ENCODE data around the gene CDC6.

Gene CDC6

DNA sequence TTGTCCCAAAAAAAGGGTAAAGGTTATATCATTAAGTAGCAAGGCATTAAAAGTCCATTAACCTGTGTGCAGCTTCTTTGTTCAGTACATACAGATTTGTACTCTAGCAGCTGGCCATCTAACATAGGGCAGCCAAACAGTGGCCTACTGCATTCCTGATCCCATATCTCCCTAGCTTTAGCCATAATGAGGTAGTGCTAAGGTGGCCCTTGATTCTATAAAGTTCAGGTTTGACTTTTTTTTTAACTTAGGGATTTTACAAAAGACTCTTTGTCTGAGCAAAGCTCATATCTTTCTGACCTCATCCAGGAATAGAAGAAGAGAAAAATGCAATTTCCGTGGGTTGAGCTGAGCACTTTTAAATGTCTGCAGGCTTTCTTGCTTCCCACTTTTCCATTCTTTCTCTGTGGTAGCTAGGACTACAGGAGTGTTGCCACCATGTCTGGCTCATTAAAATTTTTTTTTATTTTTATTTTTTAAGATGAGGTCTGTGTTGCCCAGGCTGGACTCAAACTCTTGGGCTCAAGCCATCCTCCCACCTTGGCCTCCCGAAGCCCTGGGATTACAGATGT is 19.5 kb upstream of the CDC6 start:
- H3K4me1 Mint-ChIP-seq = no peaks in the 10 kb centered on the region

DNA sequence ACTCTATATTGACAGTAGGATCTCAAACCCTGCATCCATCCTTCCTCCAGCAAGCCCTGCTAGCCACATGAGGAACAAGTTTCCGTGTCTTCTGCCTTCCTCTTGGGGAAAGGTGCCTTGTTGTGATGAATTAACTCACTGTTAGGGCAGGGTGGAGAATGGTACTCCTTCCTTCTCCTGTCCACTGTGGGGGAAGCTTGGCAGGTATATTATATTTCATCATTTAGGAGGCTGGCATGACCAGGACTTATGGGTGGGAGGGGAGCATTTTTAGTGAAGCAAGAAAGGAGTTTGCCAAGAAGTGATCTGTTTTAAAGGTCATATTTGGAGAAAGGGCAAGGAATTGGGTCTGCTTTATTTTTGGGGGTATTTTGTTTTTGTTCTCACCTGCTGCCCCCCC is 9.3 kb upstream of the CDC6 start:
- peaks cover 36% of the 10 kb centered on the region for H3K36me3 Mint-ChIP-seq (ENCODE audit: low read depth)
- H3K27me3 Mint-ChIP-seq = no peaks in the 10 kb centered on the region
- H3K4me1 Mint-ChIP-seq = peaks cover 38% of the 10 kb centered on the region
- DNase-seq (no peak), ATAC-seq (no peak)
- H3K27ac Mint-ChIP-seq = peak overlapping the region; percentile 44
- no peak overlapping the region for H3K4me3 Mint-ChIP-seq
- H3K9me3 Mint-ChIP-seq = no peaks in the 10 kb centered on the region

More for the DNA sequence above, 19.5 kb upstream of the CDC6 start:
- no peak for ATAC-seq
- Mint-ChIP-seq H3K27ac (no peak overlapping the region), H3K27me3 (no peaks in the 10 kb centered on the region), H3K9me3 (no peaks in the 10 kb centered on the region), H3K4me3 (no peak overlapping the region), H3K36me3 (ENCODE audit: low read depth) (peaks cover 4% of the 10 kb centered on the region)
- DNase-seq = no peak

- Mint-ChIP-seq H3K36me3 (ENCODE audit: low read depth) (peaks cover 31% of the 10 kb centered on the region), H3K27ac (peak overlapping the region; percentile 44), H3K4me3 (no peak overlapping the region), H3K4me1 (peaks cover 48% of the 10 kb centered on the region), H3K27me3 (no peaks in the 10 kb centered on the region), H3K9me3 (no peaks in the 10 kb centered on the region)
- no peak for DNase-seq
- ATAC-seq = no peak
Measured at GRCh38 chr17:40279402-40279801, 8.3 kb upstream of the CDC6 start.

DNA sequence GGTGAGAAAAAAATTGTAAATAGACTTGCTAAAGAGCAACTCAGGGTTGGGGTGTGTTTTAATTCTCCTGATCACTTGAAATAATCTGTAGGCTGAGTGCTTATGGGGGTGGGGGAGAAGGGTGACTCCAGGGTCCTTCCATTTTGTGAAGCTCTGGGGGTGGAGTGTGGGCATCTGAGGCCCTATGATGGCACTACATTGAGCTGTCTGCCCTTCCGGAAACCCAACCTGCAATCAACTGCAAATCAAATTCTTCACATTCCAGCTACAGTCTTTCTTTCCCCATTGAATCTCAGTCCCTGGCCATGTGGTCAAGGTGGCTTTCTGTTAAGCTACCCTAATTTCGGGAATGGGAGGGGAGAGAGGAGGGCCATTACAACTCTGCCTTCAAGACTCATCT is 6.0 kb upstream of the CDC6 start:
- Mint-ChIP-seq H3K36me3 (ENCODE audit: low read depth) (peaks cover 19% of the 10 kb centered on the region), H3K9me3 (no peaks in the 10 kb centered on the region), H3K27ac (peak overlapping the region; percentile 65), H3K27me3 (no peaks in the 10 kb centered on the region), H3K4me1 (peaks cover 67% of the 10 kb centered on the region), H3K4me3 (no peak overlapping the region)
- ATAC-seq = no peak
- DNase-seq = no peak

- H3K36me3 Mint-ChIP-seq (ENCODE audit: low read depth) = peaks cover 15% of the 10 kb centered on the region
- no peaks in the 10 kb centered on the region for H3K9me3 Mint-ChIP-seq
- DNase-seq (no peak), ATAC-seq (peak; percentile 63)
- peak overlapping the region; percentile 72 for H3K4me3 Mint-ChIP-seq
- H3K27me3 Mint-ChIP-seq = no peaks in the 10 kb centered on the region
- peaks cover 71% of the 10 kb centered on the region for H3K4me1 Mint-ChIP-seq
- H3K27ac Mint-ChIP-seq = peak overlapping the region; percentile 90
Measured at GRCh38 chr17:40283662-40284061, 4.0 kb upstream of the CDC6 start.

DNA sequence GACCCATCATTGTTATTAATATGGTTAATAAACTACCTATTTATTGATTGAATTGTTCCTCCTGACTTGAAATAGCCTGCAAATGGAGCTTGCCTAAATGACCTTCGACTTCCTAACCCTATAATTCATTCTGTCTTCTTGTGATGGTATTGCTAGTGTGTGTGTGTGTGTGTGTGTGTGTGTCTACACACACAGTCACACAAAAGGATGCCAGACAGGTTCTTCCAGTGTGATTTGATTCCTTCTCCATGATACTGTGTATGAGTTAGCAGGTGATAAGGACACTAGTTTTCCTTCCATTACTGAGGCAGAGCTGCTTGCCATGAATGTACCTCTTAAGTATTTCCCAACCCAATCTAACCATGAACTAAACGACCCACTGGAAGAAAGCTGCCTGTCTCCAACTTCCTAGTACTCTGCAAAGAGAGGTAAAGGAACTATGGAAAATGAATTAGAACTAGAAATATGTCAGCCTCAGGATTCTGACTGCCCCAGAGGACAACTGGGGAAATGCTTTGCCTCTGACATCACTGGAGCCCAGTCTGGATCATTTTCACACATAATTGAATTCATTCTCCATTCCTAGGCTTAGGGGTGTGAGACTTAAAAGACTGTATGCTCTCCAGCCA is 3.5 kb upstream of the CDC6 start:
- Mint-ChIP-seq H3K4me1 (peaks cover 70% of the 10 kb centered on the region), H3K27me3 (no peaks in the 10 kb centered on the region), H3K9me3 (no peaks in the 10 kb centered on the region), H3K4me3 (peak overlapping the region; percentile 72), H3K27ac (peak overlapping the region; percentile 90), H3K36me3 (ENCODE audit: low read depth) (peaks cover 19% of the 10 kb centered on the region)
- ATAC-seq = no peak
- no peak for DNase-seq

DNA sequence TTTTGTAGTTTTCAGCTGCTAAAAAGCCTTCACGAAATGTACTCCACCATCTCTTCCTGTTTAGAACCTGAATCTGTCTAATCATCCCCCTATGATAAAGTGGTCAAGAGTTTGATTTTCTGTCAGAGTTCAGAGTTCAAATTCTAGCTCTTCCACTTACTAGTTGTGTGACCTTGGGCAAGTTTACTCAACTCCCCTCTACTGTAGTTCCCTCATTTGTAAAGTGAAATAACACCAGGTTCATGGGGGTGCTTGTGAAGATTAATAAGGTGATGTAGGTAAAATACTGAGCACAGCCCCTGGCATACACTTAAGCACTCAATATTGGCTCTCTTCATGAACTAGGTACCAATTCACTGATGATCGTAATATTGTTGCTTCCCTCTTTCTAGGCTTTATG is 1.2 kb upstream of the CDC6 start:
- no peaks in the 10 kb centered on the region for H3K27me3 Mint-ChIP-seq
- no peak overlapping the region for H3K4me3 Mint-ChIP-seq
- ATAC-seq (no peak), DNase-seq (no peak)
- H3K36me3 Mint-ChIP-seq (ENCODE audit: low read depth) = peaks cover 34% of the 10 kb centered on the region
- peaks cover 85% of the 10 kb centered on the region for H3K4me1 Mint-ChIP-seq
- H3K27ac Mint-ChIP-seq = peak overlapping the region; percentile 20
- no peaks in the 10 kb centered on the region for H3K9me3 Mint-ChIP-seq

DNA sequence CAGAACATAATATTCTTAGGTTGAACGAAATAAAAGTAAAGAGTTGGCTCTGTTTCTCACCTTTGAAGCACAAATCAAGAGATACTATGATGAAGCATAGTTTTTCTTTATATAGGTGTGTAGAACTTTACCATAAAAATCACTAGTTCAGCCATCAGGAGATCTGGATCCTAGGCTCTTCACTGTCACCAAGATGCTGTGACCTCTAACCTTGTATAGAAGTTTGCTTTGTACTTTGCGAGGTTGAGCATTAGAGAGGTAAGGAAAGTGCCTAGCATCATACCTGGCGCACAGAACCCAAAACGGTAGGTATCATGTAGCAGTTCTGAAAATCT is 553 bp upstream of the CDC6 start:
- Mint-ChIP-seq H3K27me3 (no peaks in the 10 kb centered on the region), H3K27ac (peak overlapping the region; percentile 97), H3K4me1 (peaks cover 80% of the 10 kb centered on the region), H3K9me3 (no peaks in the 10 kb centered on the region), H3K4me3 (peak overlapping the region; percentile 97), H3K36me3 (ENCODE audit: low read depth) (peaks cover 34% of the 10 kb centered on the region)
- DNase-seq (no peak), ATAC-seq (no peak)

- Mint-ChIP-seq H3K36me3 (ENCODE audit: low read depth) (peaks cover 61% of the 10 kb centered on the region), H3K4me3 (peak overlapping the region; percentile 69), H3K9me3 (no peaks in the 10 kb centered on the region), H3K27ac (peak overlapping the region; percentile 87), H3K27me3 (no peaks in the 10 kb centered on the region), H3K4me1 (peaks cover 66% of the 10 kb centered on the region)
- ATAC-seq (no peak), DNase-seq (no peak)
Measured at GRCh38 chr17:40290629-40291280, 3.1 kb downstream of the CDC6 start.

DNA sequence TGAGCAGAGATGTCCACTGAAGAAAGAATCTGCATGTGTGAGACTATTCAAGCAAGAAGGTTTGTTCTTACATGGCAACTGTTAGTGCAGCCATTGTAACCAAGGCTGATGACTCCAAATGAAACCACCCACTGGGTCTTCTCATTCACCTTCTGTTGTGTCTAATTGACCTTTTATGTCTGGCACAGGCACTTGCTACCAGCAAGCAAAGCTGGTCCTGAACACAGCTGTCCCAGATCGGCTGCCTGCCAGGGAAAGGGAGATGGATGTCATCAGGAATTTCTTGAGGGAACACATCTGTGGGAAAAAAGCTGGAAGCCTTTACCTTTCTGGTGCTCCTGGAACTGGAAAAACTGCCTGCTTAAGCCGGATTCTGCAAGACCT is 3.6 kb downstream of the CDC6 start:
- H3K4me3 Mint-ChIP-seq = peak overlapping the region; percentile 69
- peaks cover 63% of the 10 kb centered on the region for H3K36me3 Mint-ChIP-seq (ENCODE audit: low read depth)
- no peaks in the 10 kb centered on the region for H3K27me3 Mint-ChIP-seq
- H3K27ac Mint-ChIP-seq = peak overlapping the region; percentile 87
- DNase-seq = no peak
- no peak for ATAC-seq
- no peaks in the 10 kb centered on the region for H3K9me3 Mint-ChIP-seq
- peaks cover 67% of the 10 kb centered on the region for H3K4me1 Mint-ChIP-seq

DNA sequence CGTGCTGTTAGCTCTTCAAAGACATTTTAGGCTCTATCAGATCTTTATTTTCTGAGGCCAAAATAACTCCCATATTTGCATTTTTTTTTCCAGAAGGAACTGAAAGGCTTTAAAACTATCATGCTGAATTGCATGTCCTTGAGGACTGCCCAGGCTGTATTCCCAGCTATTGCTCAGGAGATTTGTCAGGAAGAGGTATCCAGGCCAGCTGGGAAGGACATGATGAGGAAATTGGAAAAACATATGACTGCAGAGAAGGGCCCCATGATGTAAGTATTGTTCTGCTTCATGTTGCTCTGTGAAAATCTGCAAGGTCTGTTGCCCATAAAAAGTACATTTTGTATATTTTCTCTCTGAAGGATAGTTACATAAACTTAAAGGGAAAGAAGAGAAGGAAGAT is 5.7 kb downstream of the CDC6 start:
- peaks cover 71% of the 10 kb centered on the region for H3K36me3 Mint-ChIP-seq (ENCODE audit: low read depth)
- no peak overlapping the region for H3K4me3 Mint-ChIP-seq
- H3K4me1 Mint-ChIP-seq = peaks cover 50% of the 10 kb centered on the region
- H3K27me3 Mint-ChIP-seq = no peaks in the 10 kb centered on the region
- no peaks in the 10 kb centered on the region for H3K9me3 Mint-ChIP-seq
- DNase-seq = no peak
- ATAC-seq = no peak
- H3K27ac Mint-ChIP-seq = no peak overlapping the region

DNA sequence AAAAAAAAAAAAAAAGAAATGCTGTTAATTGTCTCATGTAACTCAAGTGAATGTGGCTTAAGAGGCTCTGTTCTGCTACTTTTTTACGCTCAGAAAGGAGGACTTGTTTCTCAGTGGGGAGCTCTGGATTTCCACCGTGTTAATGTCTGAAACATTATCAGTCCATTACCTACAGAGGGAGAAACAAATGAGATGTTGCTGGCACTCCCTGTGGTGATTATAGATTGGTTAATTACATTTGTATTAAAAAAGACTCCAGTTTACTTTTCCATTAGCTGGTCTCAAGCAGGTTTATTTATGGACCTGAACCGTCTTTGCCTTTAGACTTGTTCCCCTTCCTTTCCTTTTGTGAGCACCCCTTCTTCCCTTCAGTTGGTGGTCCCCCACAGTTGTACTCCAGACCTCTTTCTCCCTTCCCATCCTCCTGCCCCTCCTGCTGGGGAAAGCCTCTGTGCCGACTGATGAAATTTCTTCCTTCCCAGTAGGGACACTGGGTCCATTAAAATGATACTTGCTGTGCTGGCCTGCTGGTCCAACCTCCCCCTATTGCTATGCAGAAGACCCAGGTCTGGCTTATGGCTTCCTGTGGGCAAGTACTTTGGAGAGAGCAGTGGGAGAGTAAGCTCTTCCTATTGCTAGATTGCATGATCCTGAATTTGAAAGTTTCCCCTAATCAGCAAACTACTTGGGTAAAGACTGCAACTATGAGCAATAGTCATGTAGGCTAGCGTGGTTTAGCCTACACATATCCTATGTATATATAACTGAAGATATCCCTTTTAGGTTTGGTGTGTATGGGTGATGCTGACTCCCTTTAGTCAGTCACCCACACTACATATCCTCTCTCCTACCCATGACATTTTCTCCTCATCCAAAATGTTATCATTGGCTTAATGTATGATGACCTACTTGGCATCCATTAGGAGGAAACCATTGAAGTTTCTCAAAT is 8.1 kb downstream of the CDC6 start:
- DNase-seq (no peak), ATAC-seq (peak; percentile 96)
- Mint-ChIP-seq H3K4me3 (no peak overlapping the region), H3K27me3 (no peaks in the 10 kb centered on the region), H3K36me3 (ENCODE audit: low read depth) (peaks cover 69% of the 10 kb centered on the region), H3K4me1 (peaks cover 33% of the 10 kb centered on the region), H3K27ac (no peak overlapping the region), H3K9me3 (no peaks in the 10 kb centered on the region)

- Mint-ChIP-seq H3K9me3 (no peaks in the 10 kb centered on the region), H3K4me1 (peaks cover 26% of the 10 kb centered on the region), H3K27me3 (no peaks in the 10 kb centered on the region), H3K36me3 (ENCODE audit: low read depth) (peaks cover 75% of the 10 kb centered on the region), H3K4me3 (no peak overlapping the region), H3K27ac (no peak overlapping the region)
- no peak for DNase-seq
- ATAC-seq = no peak
Measured at GRCh38 chr17:40297511-40297910, 9.8 kb downstream of the CDC6 start.

GRCh38 chr17:40298726-40299125 is 11.0 kb downstream of the CDC6 start:
- ATAC-seq (no peak), DNase-seq (no peak)
- Mint-ChIP-seq H3K36me3 (ENCODE audit: low read depth) (peaks cover 78% of the 10 kb centered on the region), H3K4me1 (peaks cover 31% of the 10 kb centered on the region), H3K27me3 (no peaks in the 10 kb centered on the region), H3K9me3 (no peaks in the 10 kb centered on the region), H3K27ac (no peak overlapping the region), H3K4me3 (no peak overlapping the region)

Data from activated naive CD8-positive, alpha-beta T cell treated with anti-CD3 and anti-CD28 coated beads, Interleukin-2, amount 50 U/mL, for 24 hours (primary cell).